H4 (cell line): ENCODE data around the gene CTNNA2. TPM values are rescaled to one million over a fixed set of nuclear protein-coding genes. Genes with fewer than 3 reads are reported as not detected.
A peak's percentile ranks its signal among the peaks of the same experiment; 100 is the strongest.

ENCODE experiments used
- DNase-seq: peaks from one replicate; pipeline ENCODE4 v3.0.0-alpha.2; 2015; ENCODE audit warnings: low spot score
- total RNA-seq: library from RNA; depleted of rRNA; stranded (reverse); fragments of >200 nt; shearing (Covaris generic); gene quantifications from 2 replicates; pipeline ENCODE4 v1.2.3, GENCODE V29; 2014

The CTNNA2 gene
- total RNA-seq, 1 experiment from 2014 or later: 0.39 TPM

GRCh38 chr2:80476535-80477117 lies 963.8 kb downstream of the CTNNA2 start:
- no peak for DNase-seq

- DNase-seq: no peak
Measured at GRCh38 chr2:80482276-80482675, 969.4 kb downstream of the CTNNA2 start.

GRCh38 chr2:80489717-80490116 lies 976.9 kb downstream of the CTNNA2 start:
- DNase-seq: peak; percentile 9

- DNase-seq: no peak
Measured at GRCh38 chr2:80490964-80491363, 978.1 kb downstream of the CTNNA2 start.

GRCh38 chr2:80496346-80496745 lies 983.5 kb downstream of the CTNNA2 start:
- DNase-seq: no peak

- DNase-seq: peak; percentile 22
Measured at GRCh38 chr2:80496775-80497174, 983.9 kb downstream of the CTNNA2 start.

- peak; percentile 22 for DNase-seq
Measured at GRCh38 chr2:80499095-80499494, 986.2 kb downstream of the CTNNA2 start.

GRCh38 chr2:80501874-80502624 lies 989.2 kb downstream of the CTNNA2 start:
- no peak for DNase-seq

GRCh38 chr2:80506563-80506962 lies 993.7 kb downstream of the CTNNA2 start:
- no peak for DNase-seq

- DNase-seq: no peak
Measured at GRCh38 chr2:80510716-80511115, 997.9 kb downstream of the CTNNA2 start.

- DNase-seq: no peak
Measured at GRCh38 chr2:80515964-80516363, 1003.1 kb downstream of the CTNNA2 start.

GRCh38 chr2:80517316-80517715 lies 1004.5 kb downstream of the CTNNA2 start:
- DNase-seq: no peak

GRCh38 chr2:80519121-80519643 lies 1006.3 kb downstream of the CTNNA2 start:
- DNase-seq: no peak

GRCh38 chr2:80519699-80520291 lies 1006.9 kb downstream of the CTNNA2 start:
- DNase-seq: no peak

- DNase-seq: no peak
Measured at GRCh38 chr2:80525152-80525551, 1012.3 kb downstream of the CTNNA2 start.

- DNase-seq: no peak
Measured at GRCh38 chr2:80527119-80527518, 1014.3 kb downstream of the CTNNA2 start.

- DNase-seq: no peak
Measured at GRCh38 chr2:80529466-80530165, 1016.8 kb downstream of the CTNNA2 start.

- DNase-seq: no peak
Measured at GRCh38 chr2:80530442-80531064, 1017.7 kb downstream of the CTNNA2 start.

GRCh38 chr2:80531319-80531718 lies 1018.5 kb downstream of the CTNNA2 start:
- DNase-seq: no peak

GRCh38 chr2:80545420-80546210 lies 1032.8 kb downstream of the CTNNA2 start:
- DNase-seq: no peak

GRCh38 chr2:80546766-80547165 lies 1033.9 kb downstream of the CTNNA2 start:
- no peak for DNase-seq
